ENCODE results near the gene RBPMS2.

GRCh38 chr15:64772488-64772887 is 2.9 kb downstream of the RBPMS2 start:
- TF ChIP-seq, protein P1, sequence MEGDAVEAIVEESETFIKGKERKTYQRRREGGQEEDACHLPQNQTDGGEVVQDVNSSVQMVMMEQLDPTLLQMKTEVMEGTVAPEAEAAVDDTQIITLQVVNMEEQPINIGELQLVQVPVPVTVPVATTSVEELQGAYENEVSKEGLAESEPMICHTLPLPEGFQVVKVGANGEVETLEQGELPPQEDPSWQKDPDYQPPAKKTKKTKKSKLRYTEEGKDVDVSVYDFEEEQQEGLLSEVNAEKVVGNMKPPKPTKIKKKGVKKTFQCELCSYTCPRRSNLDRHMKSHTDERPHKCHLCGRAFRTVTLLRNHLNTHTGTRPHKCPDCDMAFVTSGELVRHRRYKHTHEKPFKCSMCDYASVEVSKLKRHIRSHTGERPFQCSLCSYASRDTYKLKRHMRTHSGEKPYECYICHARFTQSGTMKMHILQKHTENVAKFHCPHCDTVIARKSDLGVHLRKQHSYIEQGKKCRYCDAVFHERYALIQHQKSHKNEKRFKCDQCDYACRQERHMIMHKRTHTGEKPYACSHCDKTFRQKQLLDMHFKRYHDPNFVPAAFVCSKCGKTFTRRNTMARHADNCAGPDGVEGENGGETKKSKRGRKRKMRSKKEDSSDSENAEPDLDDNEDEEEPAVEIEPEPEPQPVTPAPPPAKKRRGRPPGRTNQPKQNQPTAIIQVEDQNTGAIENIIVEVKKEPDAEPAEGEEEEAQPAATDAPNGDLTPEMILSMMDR (IDR thresholded peaks at IDR 0.05; ENCODE audit: low read depth, low read length, missing input control) = no peak
- no peak for TF ChIP-seq RXRA (IDR thresholded peaks at IDR 0.05)
- TF ChIP-seq, protein P2, sequence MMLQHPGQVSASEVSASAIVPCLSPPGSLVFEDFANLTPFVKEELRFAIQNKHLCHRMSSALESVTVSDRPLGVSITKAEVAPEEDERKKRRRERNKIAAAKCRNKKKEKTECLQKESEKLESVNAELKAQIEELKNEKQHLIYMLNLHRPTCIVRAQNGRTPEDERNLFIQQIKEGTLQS (IDR thresholded peaks at IDR 0.05) = no peak
- TF ChIP-seq FOXA1 (IDR thresholded peaks at IDR 0.05) = no peak
- TF ChIP-seq ZBTB33 (IDR thresholded peaks at IDR 0.05) = no peak
- no peak for TF ChIP-seq GABPA (IDR thresholded peaks at IDR 0.05 in 1 of 2, conservative IDR thresholded peaks at IDR 0.05 in 1 of 2)
- TF ChIP-seq EGR1 (IDR thresholded peaks at IDR 0.05; ENCODE audit: low read depth in 2 of 2) = no peak
- TF ChIP-seq, protein P3, sequence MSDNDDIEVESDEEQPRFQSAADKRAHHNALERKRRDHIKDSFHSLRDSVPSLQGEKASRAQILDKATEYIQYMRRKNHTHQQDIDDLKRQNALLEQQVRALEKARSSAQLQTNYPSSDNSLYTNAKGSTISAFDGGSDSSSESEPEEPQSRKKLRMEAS (IDR thresholded peaks at IDR 0.05) = no peak
- TF ChIP-seq JUND (IDR thresholded peaks at IDR 0.05) = no peak
- TF ChIP-seq TAF1 (conservative IDR thresholded peaks at IDR 0.05) = no peak
- TF ChIP-seq, protein P4, sequence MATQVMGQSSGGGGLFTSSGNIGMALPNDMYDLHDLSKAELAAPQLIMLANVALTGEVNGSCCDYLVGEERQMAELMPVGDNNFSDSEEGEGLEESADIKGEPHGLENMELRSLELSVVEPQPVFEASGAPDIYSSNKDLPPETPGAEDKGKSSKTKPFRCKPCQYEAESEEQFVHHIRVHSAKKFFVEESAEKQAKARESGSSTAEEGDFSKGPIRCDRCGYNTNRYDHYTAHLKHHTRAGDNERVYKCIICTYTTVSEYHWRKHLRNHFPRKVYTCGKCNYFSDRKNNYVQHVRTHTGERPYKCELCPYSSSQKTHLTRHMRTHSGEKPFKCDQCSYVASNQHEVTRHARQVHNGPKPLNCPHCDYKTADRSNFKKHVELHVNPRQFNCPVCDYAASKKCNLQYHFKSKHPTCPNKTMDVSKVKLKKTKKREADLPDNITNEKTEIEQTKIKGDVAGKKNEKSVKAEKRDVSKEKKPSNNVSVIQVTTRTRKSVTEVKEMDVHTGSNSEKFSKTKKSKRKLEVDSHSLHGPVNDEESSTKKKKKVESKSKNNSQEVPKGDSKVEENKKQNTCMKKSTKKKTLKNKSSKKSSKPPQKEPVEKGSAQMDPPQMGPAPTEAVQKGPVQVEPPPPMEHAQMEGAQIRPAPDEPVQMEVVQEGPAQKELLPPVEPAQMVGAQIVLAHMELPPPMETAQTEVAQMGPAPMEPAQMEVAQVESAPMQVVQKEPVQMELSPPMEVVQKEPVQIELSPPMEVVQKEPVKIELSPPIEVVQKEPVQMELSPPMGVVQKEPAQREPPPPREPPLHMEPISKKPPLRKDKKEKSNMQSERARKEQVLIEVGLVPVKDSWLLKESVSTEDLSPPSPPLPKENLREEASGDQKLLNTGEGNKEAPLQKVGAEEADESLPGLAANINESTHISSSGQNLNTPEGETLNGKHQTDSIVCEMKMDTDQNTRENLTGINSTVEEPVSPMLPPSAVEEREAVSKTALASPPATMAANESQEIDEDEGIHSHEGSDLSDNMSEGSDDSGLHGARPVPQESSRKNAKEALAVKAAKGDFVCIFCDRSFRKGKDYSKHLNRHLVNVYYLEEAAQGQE (IDR thresholded peaks at IDR 0.05) = no peak
- TF ChIP-seq NR2F2 (IDR thresholded peaks at IDR 0.05) = no peak
- no peak for TF ChIP-seq YY1 (IDR thresholded peaks at IDR 0.05)

Measured in liver (tissue), 3 donors.